ENCODE data around the gene COL4A1.

Gene COL4A1

DNA sequence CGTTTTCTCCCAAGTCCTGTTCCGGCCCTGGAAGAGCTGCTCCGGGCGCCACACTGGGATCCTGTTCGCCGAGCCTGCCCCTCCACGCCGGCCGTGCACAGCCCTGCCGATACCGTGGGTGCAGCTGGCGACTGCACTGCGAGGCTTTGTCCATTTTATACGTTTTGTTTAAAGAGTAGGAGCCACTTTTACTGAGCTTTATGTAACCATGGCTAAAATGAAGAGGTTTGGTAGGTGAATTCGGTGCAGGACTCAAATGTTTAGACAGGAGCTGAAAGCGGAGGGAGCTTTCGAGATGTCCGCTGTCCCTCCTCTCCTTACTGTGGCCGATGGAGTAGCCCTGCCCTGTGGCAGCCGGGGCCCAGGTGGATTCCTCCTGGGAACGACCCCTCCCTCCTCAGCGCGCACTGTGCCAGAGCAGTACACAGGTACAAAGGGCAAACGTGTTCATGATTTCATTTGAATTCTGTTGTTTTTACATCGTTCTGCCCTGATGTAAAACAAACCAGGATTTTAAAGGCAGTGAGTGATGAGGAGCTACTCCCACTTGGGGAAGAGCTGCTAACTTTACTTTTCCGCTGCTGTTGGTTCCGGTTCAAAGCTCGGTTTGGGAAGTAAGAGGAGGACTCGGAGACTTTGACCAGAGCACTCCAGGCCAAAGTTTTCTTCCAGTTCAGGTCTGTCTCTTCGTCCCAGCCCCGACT, 1.9 kb upstream of the COL4A1 start:
- TF ChIP-seq, protein P1, sequence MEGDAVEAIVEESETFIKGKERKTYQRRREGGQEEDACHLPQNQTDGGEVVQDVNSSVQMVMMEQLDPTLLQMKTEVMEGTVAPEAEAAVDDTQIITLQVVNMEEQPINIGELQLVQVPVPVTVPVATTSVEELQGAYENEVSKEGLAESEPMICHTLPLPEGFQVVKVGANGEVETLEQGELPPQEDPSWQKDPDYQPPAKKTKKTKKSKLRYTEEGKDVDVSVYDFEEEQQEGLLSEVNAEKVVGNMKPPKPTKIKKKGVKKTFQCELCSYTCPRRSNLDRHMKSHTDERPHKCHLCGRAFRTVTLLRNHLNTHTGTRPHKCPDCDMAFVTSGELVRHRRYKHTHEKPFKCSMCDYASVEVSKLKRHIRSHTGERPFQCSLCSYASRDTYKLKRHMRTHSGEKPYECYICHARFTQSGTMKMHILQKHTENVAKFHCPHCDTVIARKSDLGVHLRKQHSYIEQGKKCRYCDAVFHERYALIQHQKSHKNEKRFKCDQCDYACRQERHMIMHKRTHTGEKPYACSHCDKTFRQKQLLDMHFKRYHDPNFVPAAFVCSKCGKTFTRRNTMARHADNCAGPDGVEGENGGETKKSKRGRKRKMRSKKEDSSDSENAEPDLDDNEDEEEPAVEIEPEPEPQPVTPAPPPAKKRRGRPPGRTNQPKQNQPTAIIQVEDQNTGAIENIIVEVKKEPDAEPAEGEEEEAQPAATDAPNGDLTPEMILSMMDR (IDR thresholded peaks at IDR 0.05; ENCODE audit: low read depth, low read length, missing control alignments), result no peak
- no peak overlapping the region for H3K4me3 ChIP-seq (ENCODE audit: low read depth, low read length)
- no peak for DNase-seq (ENCODE audit: low read depth)

DNA sequence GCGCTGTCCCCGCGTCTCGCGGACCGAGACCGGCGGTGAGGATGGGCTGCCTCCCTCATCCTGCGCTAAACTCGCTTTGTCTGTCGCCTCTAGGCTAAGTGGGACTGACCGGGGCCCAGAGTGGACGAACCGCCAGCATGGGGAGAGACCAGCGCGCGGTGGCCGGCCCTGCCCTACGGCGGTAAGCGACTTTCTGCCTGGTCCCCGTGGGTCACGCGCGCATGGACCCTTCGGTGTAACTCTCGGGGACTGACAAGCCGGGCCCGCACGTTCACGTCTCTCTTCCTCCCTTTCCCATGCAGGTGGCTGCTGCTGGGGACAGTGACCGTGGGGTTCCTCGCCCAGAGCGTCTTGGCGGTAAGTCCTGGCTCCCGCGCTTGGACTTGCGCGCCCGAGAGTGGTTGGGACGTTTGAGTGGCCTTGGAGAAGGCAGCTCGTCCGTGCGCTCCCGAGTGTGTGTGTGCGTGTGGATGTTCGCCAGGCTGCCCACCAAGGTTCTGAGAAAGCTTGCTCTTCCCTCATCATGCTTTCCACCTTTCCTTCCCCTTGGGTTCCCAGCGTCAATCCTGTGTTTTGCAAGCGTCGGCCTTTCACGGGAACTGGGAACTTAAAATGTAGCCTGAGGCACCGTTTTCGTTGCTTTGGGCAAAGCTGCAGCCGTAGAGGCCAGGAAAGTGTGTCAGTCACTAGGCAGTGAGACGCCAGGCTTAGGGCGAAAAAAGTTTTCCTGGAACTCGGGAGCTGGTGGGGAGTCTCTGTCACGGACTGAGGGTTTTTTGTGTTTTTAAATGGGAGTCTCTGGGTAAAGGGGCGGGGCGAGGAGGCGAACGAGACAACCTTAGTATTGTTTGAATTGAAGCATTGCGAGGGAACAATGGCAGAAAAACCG, 1.1 kb upstream of the COL4A1 start:
- TF ChIP-seq, protein P1 (IDR thresholded peaks at IDR 0.05; ENCODE audit: low read depth, low read length, missing control alignments), result no peak
- no peak overlapping the region for H3K4me3 ChIP-seq (ENCODE audit: low read depth, low read length)
- DNase-seq (ENCODE audit: low read depth), result no peak

DNA sequence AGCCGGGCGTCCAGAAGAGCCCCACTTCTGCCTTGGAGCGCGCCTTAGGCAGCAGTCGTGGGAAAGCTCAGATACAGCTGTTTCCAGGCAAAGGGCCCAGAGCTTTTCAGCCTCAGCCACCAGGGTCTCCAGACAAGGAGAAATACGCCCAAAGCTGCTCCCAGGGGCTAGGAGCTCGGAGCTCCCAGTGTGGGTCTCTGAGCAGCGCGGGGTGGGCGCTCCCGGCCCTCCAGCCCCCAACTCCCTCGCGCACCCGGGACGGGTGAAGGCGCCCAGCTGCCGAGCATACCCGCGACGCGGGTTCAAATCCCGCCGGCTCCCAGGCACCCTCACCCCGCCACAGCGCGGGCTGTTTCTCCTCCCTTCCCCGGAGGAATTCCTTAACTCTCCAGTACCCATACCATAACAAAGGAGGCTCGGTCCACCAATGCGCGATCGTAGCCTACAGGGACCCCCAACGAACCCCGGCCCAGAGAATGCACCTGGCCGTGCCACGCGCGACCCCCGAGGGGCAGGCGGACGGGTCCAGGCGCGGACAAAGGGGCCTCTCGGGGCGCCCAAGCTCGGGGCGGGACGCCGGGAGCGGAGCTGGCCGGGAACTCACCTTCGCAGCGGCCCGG, 507 bp downstream of the COL4A1 start:
- DNase-seq (ENCODE audit: low read depth), result no peak
- TF ChIP-seq, protein P1 (IDR thresholded peaks at IDR 0.05; ENCODE audit: low read depth, low read length, missing control alignments), result no peak
- H3K4me3 ChIP-seq (ENCODE audit: low read depth, low read length), result no peak overlapping the region

DNA sequence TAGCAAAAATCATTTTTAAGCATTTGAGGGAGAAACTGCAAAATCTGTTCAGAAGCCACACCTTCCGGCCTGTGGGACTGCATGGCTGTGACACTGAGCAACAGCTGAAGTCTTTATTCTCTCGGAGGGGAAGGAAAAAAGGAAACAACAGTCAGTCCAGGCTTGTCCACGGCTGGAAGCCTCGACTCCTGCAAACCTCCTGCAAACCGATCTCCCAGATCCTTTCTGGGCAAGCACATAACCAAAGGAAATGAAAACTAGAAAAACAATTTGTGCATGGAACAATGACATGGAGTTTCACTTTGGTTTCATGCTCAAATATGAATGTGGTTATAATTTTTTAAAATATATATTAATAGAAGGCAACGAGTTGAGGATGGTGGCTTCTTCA, 1.0 kb downstream of the COL4A1 start:
- H3K4me3 ChIP-seq (ENCODE audit: low read depth, low read length), result no peak overlapping the region
- no peak for DNase-seq (ENCODE audit: low read depth)

DNA sequence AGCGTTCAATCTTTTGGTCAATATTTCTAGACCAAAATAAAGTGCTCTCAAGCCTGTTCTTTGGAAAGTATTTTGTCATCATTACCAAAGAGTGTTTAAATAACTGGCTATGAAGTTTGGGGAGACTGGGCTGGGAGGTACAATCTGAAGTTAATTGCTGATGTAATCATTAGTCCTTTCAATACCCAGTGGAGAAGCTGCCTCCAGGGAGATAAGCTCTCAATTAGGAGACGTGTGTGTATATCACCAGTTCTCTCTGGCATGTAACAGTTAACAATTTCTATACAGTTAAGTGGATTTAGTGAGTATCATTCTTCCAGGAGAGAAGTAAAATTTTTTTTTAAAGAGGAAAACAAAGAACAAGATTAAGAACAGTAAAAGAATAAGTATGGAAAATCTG, 1.4 kb downstream of the COL4A1 start:
- no peak overlapping the region for H3K4me3 ChIP-seq (ENCODE audit: low read depth, low read length)

More for the DNA sequence above, 1.0 kb downstream of the COL4A1 start:
- TF ChIP-seq, protein P1 (IDR thresholded peaks at IDR 0.05; ENCODE audit: low read depth, low read length, missing control alignments), result no peak

DNA sequence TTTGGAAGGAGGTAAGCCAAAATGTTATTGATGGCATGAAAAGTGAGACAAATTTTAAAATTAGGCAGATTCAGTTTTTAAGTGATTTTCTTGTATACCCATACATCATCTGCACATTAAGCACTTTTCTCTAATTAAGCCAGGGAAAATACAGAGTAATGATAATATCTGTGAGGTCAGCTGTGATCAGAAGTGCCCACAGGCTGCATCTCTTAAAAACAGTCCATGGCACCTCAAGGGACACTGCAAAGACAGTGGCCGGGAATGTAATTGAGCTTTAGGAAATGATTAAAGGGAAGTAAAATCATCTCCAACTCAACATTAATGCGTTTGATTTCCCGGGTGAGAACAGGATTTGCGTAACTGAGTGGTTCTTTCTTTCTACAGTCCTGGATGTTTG, 2.0 kb downstream of the COL4A1 start:
- H3K4me3 ChIP-seq (ENCODE audit: low read depth, low read length), result no peak overlapping the region
- DNase-seq (ENCODE audit: low read depth), result no peak
- TF ChIP-seq, protein P1 (IDR thresholded peaks at IDR 0.05; ENCODE audit: low read depth, low read length, missing control alignments), result no peak

More for the DNA sequence above, 1.4 kb downstream of the COL4A1 start:
- no peak for DNase-seq (ENCODE audit: low read depth)
- TF ChIP-seq, protein P1 (IDR thresholded peaks at IDR 0.05; ENCODE audit: low read depth, low read length, missing control alignments), result no peak

Measured in GM12864 (cell line).